ENCODE results near the gene PRR22.

PRR22 gene

GRCh38 chr19:5814123-5814851 lies 29.7 kb upstream of the PRR22 start:
- TF ChIP-seq, protein P1, sequence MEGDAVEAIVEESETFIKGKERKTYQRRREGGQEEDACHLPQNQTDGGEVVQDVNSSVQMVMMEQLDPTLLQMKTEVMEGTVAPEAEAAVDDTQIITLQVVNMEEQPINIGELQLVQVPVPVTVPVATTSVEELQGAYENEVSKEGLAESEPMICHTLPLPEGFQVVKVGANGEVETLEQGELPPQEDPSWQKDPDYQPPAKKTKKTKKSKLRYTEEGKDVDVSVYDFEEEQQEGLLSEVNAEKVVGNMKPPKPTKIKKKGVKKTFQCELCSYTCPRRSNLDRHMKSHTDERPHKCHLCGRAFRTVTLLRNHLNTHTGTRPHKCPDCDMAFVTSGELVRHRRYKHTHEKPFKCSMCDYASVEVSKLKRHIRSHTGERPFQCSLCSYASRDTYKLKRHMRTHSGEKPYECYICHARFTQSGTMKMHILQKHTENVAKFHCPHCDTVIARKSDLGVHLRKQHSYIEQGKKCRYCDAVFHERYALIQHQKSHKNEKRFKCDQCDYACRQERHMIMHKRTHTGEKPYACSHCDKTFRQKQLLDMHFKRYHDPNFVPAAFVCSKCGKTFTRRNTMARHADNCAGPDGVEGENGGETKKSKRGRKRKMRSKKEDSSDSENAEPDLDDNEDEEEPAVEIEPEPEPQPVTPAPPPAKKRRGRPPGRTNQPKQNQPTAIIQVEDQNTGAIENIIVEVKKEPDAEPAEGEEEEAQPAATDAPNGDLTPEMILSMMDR (IDR thresholded peaks at IDR 0.05; ENCODE audit: low read depth, low read length, missing control alignments), result no peak
- H3K4me3 ChIP-seq (ENCODE audit: low read depth, low read length), result no peak overlapping the region
- no peak for DNase-seq (ENCODE audit: low read depth)
- in situ Hi-C loops (cut with HindIII; ENCODE audit: low sequenced_read_pairs), result no loop called here

DNA sequence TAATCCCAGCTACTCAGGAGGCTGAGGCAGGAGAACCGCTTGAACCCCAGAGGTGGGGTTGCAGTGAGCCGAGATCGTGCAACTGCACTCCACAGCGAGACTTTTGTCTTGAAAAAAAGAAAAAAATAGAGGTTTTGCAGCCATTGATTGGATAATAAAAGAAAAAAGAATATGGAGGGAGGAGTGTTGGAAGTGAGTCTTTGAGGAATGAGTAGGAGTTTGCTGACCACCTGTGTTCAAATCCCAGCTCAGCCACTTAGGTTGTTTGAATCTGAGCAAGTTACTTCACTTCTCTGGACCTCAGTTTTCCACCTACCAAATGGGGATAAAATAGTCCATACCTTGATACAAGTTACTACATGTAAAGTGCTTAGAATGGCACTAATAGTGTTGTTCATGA lies 26.6 kb upstream of the PRR22 start:
- no peak for DNase-seq (ENCODE audit: low read depth)
- TF ChIP-seq, protein P1 (IDR thresholded peaks at IDR 0.05; ENCODE audit: low read depth, low read length, missing control alignments), result no peak
- no peak overlapping the region for H3K4me3 ChIP-seq (ENCODE audit: low read depth, low read length)
- in situ Hi-C loops (cut with HindIII; ENCODE audit: low sequenced_read_pairs), result no loop called here

DNA sequence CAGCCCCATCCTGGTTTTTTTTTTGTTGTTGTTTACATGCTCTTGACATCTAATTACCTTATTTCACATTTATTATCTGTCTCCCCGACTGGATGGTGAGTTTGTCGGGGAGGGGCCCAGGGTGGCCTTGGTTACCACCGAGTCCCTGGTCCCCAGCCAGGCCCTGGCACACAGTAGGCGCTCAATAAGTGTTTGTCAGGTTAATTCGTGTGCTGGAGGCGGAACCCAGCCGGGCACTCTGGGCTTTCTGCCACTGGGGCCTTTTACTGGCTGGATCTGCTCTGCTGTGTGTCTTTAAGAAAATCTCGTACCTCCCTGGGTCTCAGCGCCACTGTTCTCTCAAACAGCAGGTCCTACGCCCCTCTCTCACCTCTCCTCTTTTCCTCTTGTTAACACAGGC lies 24.9 kb upstream of the PRR22 start:
- in situ Hi-C loops (cut with HindIII; ENCODE audit: low sequenced_read_pairs), result no loop called here

GRCh38 chr19:5809053-5809452 lies 24.5 kb upstream of the PRR22 start:
- TF ChIP-seq, protein P1 (IDR thresholded peaks at IDR 0.05; ENCODE audit: low read depth, low read length, missing control alignments), result no peak
- DNase-seq (ENCODE audit: low read depth), result no peak
- H3K4me3 ChIP-seq (ENCODE audit: low read depth, low read length), result no peak overlapping the region
- in situ Hi-C loops (cut with HindIII; ENCODE audit: low sequenced_read_pairs), result no loop called here

More for the DNA sequence above, 24.9 kb upstream of the PRR22 start:
- TF ChIP-seq, protein P1 (IDR thresholded peaks at IDR 0.05; ENCODE audit: low read depth, low read length, missing control alignments), result no peak
- no peak overlapping the region for H3K4me3 ChIP-seq (ENCODE audit: low read depth, low read length)
- no peak for DNase-seq (ENCODE audit: low read depth)

- in situ Hi-C loops (cut with HindIII; ENCODE audit: low sequenced_read_pairs), result no loop called here
- no peak for DNase-seq (ENCODE audit: low read depth)
- TF ChIP-seq, protein P1 (IDR thresholded peaks at IDR 0.05; ENCODE audit: low read depth, low read length, missing control alignments), result no peak
- no peak overlapping the region for H3K4me3 ChIP-seq (ENCODE audit: low read depth, low read length)
These were observed 23.7 kb upstream of the PRR22 start for GRCh38 chr19:5808120-5808816.

DNA sequence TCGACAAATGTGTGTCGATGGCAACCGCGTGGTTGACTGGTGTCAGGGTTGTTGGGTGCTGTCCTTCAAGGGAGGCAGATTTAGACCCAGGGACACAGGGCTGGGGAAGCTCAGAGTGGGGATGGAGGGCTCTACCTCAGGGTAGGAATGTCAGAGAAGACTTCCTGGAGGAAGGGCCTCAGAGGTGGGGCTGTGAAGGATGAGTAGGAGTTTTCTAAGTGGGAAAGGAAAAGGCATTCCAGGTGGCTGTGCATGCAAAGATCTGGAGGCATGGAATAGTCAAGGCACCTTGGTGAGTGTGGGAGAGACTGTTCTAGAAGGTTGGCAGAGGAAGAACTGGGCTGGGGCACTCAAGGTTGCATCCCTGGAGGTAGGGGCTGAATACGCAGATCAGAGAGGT lies 22.4 kb upstream of the PRR22 start:
- TF ChIP-seq, protein P1 (IDR thresholded peaks at IDR 0.05; ENCODE audit: low read depth, low read length, missing control alignments), result no peak
- in situ Hi-C loops (cut with HindIII; ENCODE audit: low sequenced_read_pairs), result no loop called here
- no peak for DNase-seq (ENCODE audit: low read depth)
- H3K4me3 ChIP-seq (ENCODE audit: low read depth, low read length), result no peak overlapping the region
